ENCODE data around the gene IKZF5. TPM values are rescaled to one million over a fixed set of nuclear protein-coding genes. Genes with fewer than 3 reads are reported as not detected.
A peak's percentile ranks its signal among the peaks of the same experiment; 100 is the strongest.

The IKZF5 gene
- total RNA-seq (4.2 TPM), polyA plus RNA-seq (27.6 TPM)
- long read RNA-seq, donor 1 = 0 reads
- long read RNA-seq, donor 2 = 0 reads
- long read RNA-seq, donor 3, full-length matches to known transcripts = 6 of 6 reads
- long read RNA-seq, donor 3, partial matches to known transcripts = 0 of 6 reads
- long read RNA-seq, donor 3, other reads (novel, unspliced or antisense) = 0 of 6 reads
- long read RNA-seq, donor 4, full-length matches to known transcripts = 1 of 1 reads
- long read RNA-seq, donor 4, partial matches to known transcripts = 0 of 1 reads
- long read RNA-seq, donor 4, other reads (novel, unspliced or antisense) = 0 of 1 reads
- long read RNA-seq, donor 5, full-length matches to known transcripts = 4 of 4 reads
- long read RNA-seq, donor 5, partial matches to known transcripts = 0 of 4 reads
- long read RNA-seq, donor 5, other reads (novel, unspliced or antisense) = 0 of 4 reads
- long read RNA-seq, donor 6, full-length matches to known transcripts = 8 of 13 reads
- long read RNA-seq, donor 6, partial matches to known transcripts = 5 of 13 reads
- long read RNA-seq, donor 6, other reads (novel, unspliced or antisense) = 0 of 13 reads
- long read RNA-seq, donor 7, full-length matches to known transcripts = 8 of 8 reads
- long read RNA-seq, donor 7, partial matches to known transcripts = 0 of 8 reads
- long read RNA-seq, donor 7, other reads (novel, unspliced or antisense) = 0 of 8 reads
- long read RNA-seq, donor 8, full-length matches to known transcripts = 3 of 3 reads
- long read RNA-seq, donor 8, partial matches to known transcripts = 0 of 3 reads
- long read RNA-seq, donor 8, other reads (novel, unspliced or antisense) = 0 of 3 reads
- long read RNA-seq, donor 9, full-length matches to known transcripts = 4 of 4 reads
- long read RNA-seq, donor 9, partial matches to known transcripts = 0 of 4 reads
- long read RNA-seq, donor 9, other reads (novel, unspliced or antisense) = 0 of 4 reads
- long read RNA-seq, donor 10, full-length matches to known transcripts = 3 of 3 reads
- long read RNA-seq, donor 10, partial matches to known transcripts = 0 of 3 reads
- long read RNA-seq, donor 10, other reads (novel, unspliced or antisense) = 0 of 3 reads

GRCh38 chr10:123008355-123009104, at the start of gene IKZF5, which contains the start of gene ACADSB:
IKZF5 (minus strand) TSS chr10:123008795; CDS start chr10:122998625, 10,170 bp downstream.
ACADSB (plus strand) TSS chr10:123009006; CDS start chr10:123009030, 24 bp downstream.
- DNase-seq (ENCODE audit: low read depth in 6 of 9, low spot score in 9 of 9) = peak; percentile 87 to 99 (median 95)
- Histone ChIP-seq H3K36me3 (ENCODE audit: control insufficient read depth in 2 of 2, insufficient read depth in 2 of 2, low read length in 1 of 2) (no peaks in the 10 kb centered on the region), H3K4me3 (ENCODE audit: low read length in 2 of 2) (peak within 1 kb of the TSS; percentile 95 to 99), H3K4me1 (ENCODE audit: control insufficient read depth in 2 of 2, insufficient read depth in 2 of 2, low read length in 2 of 2) (peaks cover 9 to 10% of the 10 kb centered on the region in 2 donors), H3K9me3 (ENCODE audit: control insufficient read depth in 2 of 2, insufficient read depth in 1 of 2, low read length in 1 of 2) (peaks cover 0 to 4% of the 10 kb centered on the region in 2 donors), H3K27ac (ENCODE audit: low read depth in 1 of 2, low read length in 1 of 2) (peak within 1 kb of the TSS; percentile 95 to 99), H3K27me3 (ENCODE audit: control insufficient read depth in 2 of 2, insufficient read depth in 1 of 2, low read length in 1 of 2) (no peaks in the 10 kb centered on the region)
- under 1% methylated on average over 68 of the region's 68 CpGs for WGBS

GRCh38 chr10:123057968-123058367, 49.4 kb upstream of the IKZF5 start:
- WGBS = 98% methylated on average over 3 of the region's 3 CpGs
- no peaks in the 10 kb centered on the region for H3K36me3 ChIP-seq (ENCODE audit: control insufficient read depth in 2 of 2, insufficient read depth in 2 of 2, low read length in 1 of 2)
- no peaks in the 10 kb centered on the region for H3K27me3 ChIP-seq (ENCODE audit: control insufficient read depth in 2 of 2, insufficient read depth in 1 of 2, low read length in 1 of 2)
- H3K27ac ChIP-seq (ENCODE audit: low read depth in 1 of 2, low read length in 1 of 2) = no peak overlapping the region
- H3K9me3 ChIP-seq (ENCODE audit: control insufficient read depth in 2 of 2, insufficient read depth in 1 of 2, low read length in 1 of 2) = no peaks in the 10 kb centered on the region
- H3K4me3 ChIP-seq (ENCODE audit: low read length in 2 of 2) = no peak overlapping the region
- no peaks in the 10 kb centered on the region for H3K4me1 ChIP-seq (ENCODE audit: control insufficient read depth in 2 of 2, insufficient read depth in 2 of 2, low read length in 2 of 2)
- DNase-seq (ENCODE audit: low read depth in 6 of 9, low spot score in 9 of 9) = no peak

- H3K9me3 ChIP-seq (ENCODE audit: control insufficient read depth in 2 of 2, insufficient read depth in 1 of 2, low read length in 1 of 2) = no peaks in the 10 kb centered on the region
- WGBS = 96% methylated on average over 4 of the region's 4 CpGs
- peaks cover 8 to 15% of the 10 kb centered on the region in 2 donors for H3K36me3 ChIP-seq (ENCODE audit: control insufficient read depth in 2 of 2, insufficient read depth in 2 of 2, low read length in 1 of 2)
These were observed 37.6 kb upstream of the IKZF5 start for GRCh38 chr10:123045961-123046731.

GRCh38 chr10:123044391-123044790, 35.8 kb upstream of the IKZF5 start:
- Histone ChIP-seq H3K27ac (ENCODE audit: low read depth in 1 of 2, low read length in 1 of 2) (no peak overlapping the region), H3K9me3 (ENCODE audit: control insufficient read depth in 2 of 2, insufficient read depth in 1 of 2, low read length in 1 of 2) (no peaks in the 10 kb centered on the region), H3K4me1 (ENCODE audit: control insufficient read depth in 2 of 2, insufficient read depth in 2 of 2, low read length in 2 of 2) (no peaks in the 10 kb centered on the region), H3K36me3 (ENCODE audit: control insufficient read depth in 2 of 2, insufficient read depth in 2 of 2, low read length in 1 of 2) (peaks cover 8 to 15% of the 10 kb centered on the region in 2 donors), H3K4me3 (ENCODE audit: low read length in 2 of 2) (no peak overlapping the region), H3K27me3 (ENCODE audit: control insufficient read depth in 2 of 2, insufficient read depth in 1 of 2, low read length in 1 of 2) (no peaks in the 10 kb centered on the region)
- WGBS = 97% methylated on average over 2 of the region's 2 CpGs
- no peak for DNase-seq (ENCODE audit: low read depth in 6 of 9, low spot score in 9 of 9)

More at GRCh38 chr10:123045961-123046731, 37.6 kb upstream of the IKZF5 start:
- Histone ChIP-seq H3K4me3 (ENCODE audit: low read length in 2 of 2) (no peak overlapping the region), H3K4me1 (ENCODE audit: control insufficient read depth in 2 of 2, insufficient read depth in 2 of 2, low read length in 2 of 2) (no peaks in the 10 kb centered on the region), H3K27me3 (ENCODE audit: control insufficient read depth in 2 of 2, insufficient read depth in 1 of 2, low read length in 1 of 2) (no peaks in the 10 kb centered on the region), H3K27ac (ENCODE audit: low read depth in 1 of 2, low read length in 1 of 2) (no peak overlapping the region)
- DNase-seq (ENCODE audit: low read depth in 6 of 9, low spot score in 9 of 9) = no peak

- WGBS = 12% methylated on average over 5 of the region's 5 CpGs
- Histone ChIP-seq H3K27ac (ENCODE audit: low read depth in 1 of 2, low read length in 1 of 2) (no peak overlapping the region), H3K4me1 (ENCODE audit: control insufficient read depth in 2 of 2, insufficient read depth in 2 of 2, low read length in 2 of 2) (peaks cover 0 to 5% of the 10 kb centered on the region in 2 donors), H3K36me3 (ENCODE audit: control insufficient read depth in 2 of 2, insufficient read depth in 2 of 2, low read length in 1 of 2) (peaks cover 8 to 15% of the 10 kb centered on the region in 2 donors), H3K9me3 (ENCODE audit: control insufficient read depth in 2 of 2, insufficient read depth in 1 of 2, low read length in 1 of 2) (no peaks in the 10 kb centered on the region), H3K27me3 (ENCODE audit: control insufficient read depth in 2 of 2, insufficient read depth in 1 of 2, low read length in 1 of 2) (no peaks in the 10 kb centered on the region), H3K4me3 (ENCODE audit: low read length in 2 of 2) (no peak overlapping the region)
- peak; percentile 21 to 73 (median 43) for DNase-seq (ENCODE audit: low read depth in 6 of 9, low spot score in 9 of 9)
These were observed 34.9 kb upstream of the IKZF5 start for GRCh38 chr10:123043409-123043925.

- Histone ChIP-seq H3K27me3 (ENCODE audit: control insufficient read depth in 2 of 2, insufficient read depth in 1 of 2, low read length in 1 of 2) (no peaks in the 10 kb centered on the region), H3K4me3 (ENCODE audit: low read length in 2 of 2) (no peak overlapping the region), H3K36me3 (ENCODE audit: control insufficient read depth in 2 of 2, insufficient read depth in 2 of 2, low read length in 1 of 2) (peaks cover 5 to 15% of the 10 kb centered on the region in 2 donors), H3K4me1 (ENCODE audit: control insufficient read depth in 2 of 2, insufficient read depth in 2 of 2, low read length in 2 of 2) (peaks cover 0 to 5% of the 10 kb centered on the region in 2 donors), H3K27ac (ENCODE audit: low read depth in 1 of 2, low read length in 1 of 2) (no peak overlapping the region), H3K9me3 (ENCODE audit: control insufficient read depth in 2 of 2, insufficient read depth in 1 of 2, low read length in 1 of 2) (no peaks in the 10 kb centered on the region)
- no peak for DNase-seq (ENCODE audit: low read depth in 6 of 9, low spot score in 9 of 9)
- 94% methylated on average over 12 of the region's 12 CpGs for WGBS
These were observed 34.3 kb upstream of the IKZF5 start for GRCh38 chr10:123042708-123043408.

GRCh38 chr10:123039632-123039930, 31.0 kb upstream of the IKZF5 start:
- H3K36me3 ChIP-seq (ENCODE audit: control insufficient read depth in 2 of 2, insufficient read depth in 2 of 2, low read length in 1 of 2) = peaks cover 5 to 10% of the 10 kb centered on the region in 2 donors
- H3K9me3 ChIP-seq (ENCODE audit: control insufficient read depth in 2 of 2, insufficient read depth in 1 of 2, low read length in 1 of 2) = no peaks in the 10 kb centered on the region
- H3K4me3 ChIP-seq (ENCODE audit: low read length in 2 of 2) = no peak overlapping the region
- DNase-seq (ENCODE audit: low read depth in 6 of 9, low spot score in 9 of 9) = no peak
- H3K27me3 ChIP-seq (ENCODE audit: control insufficient read depth in 2 of 2, insufficient read depth in 1 of 2, low read length in 1 of 2) = no peaks in the 10 kb centered on the region
- peaks cover 0 to 5% of the 10 kb centered on the region in 2 donors for H3K4me1 ChIP-seq (ENCODE audit: control insufficient read depth in 2 of 2, insufficient read depth in 2 of 2, low read length in 2 of 2)
- no peak overlapping the region for H3K27ac ChIP-seq (ENCODE audit: low read depth in 1 of 2, low read length in 1 of 2)
